ENCODE data around the gene WDR75.

The WDR75 gene

GRCh38 chr2:189524746-189525145 is 83.5 kb downstream of the WDR75 start:
- no peaks in the 10 kb centered on the region for H3K27me3 ChIP-seq (ENCODE audit: control insufficient read depth, insufficient read depth, low read length)
- H3K9ac ChIP-seq (ENCODE audit: low read length), result no peak overlapping the region
- H3K27ac ChIP-seq (ENCODE audit: low read depth, low read length), result no peak overlapping the region
- H3K36me3 ChIP-seq (ENCODE audit: control insufficient read depth, insufficient read depth, low read length), result no peaks in the 10 kb centered on the region
- H3K4me3 ChIP-seq (ENCODE audit: low read length), result no peak overlapping the region
- H3K4me1 ChIP-seq (ENCODE audit: control insufficient read depth, insufficient read depth, low read length), result no peaks in the 10 kb centered on the region

Data from rectal smooth muscle tissue (tissue), 1 donor.